DOHH2 (cell line): ENCODE data around the gene ZSCAN16.

ENCODE experiments used
- H3F3A ChIP-seq: fragments of 200-600 bp; sonication (generic), shearing (Covaris generic); 2 replicates; pipeline ENCODE4 v1.6.0; 2016; ENCODE audit warnings: antibody characterized with exemption, mild to moderate bottlenecking; ENCODE audit not compliant: control insufficient read depth, insufficient read depth
- H3K27ac ChIP-seq: fragments of 200-600 bp; sonication (generic); 2 replicates; pipeline ENCODE4 v1.5.1; 2014; ENCODE audit warnings: low read depth, mild to moderate bottlenecking, low read length, moderate library complexity
- H3K27me3 ChIP-seq: fragments of 200-600 bp; sonication (generic); 2 replicates; pipeline ENCODE4 v1.6.1; 2014; ENCODE audit warnings: mild to moderate bottlenecking, low read length, mixed read lengths; ENCODE audit not compliant: control insufficient read depth
- H3K36me3 ChIP-seq: fragments of 200-600 bp; sonication (generic); 2 replicates; pipeline ENCODE4 v1.6.1; 2014; ENCODE audit warnings: mild to moderate bottlenecking, low read length, moderate library complexity, mixed read lengths; ENCODE audit not compliant: control insufficient read depth
- H3K4me1 ChIP-seq: fragments of 200-600 bp; sonication (generic); 2 replicates; pipeline ENCODE4 v1.6.1; 2014; ENCODE audit warnings: mild to moderate bottlenecking, low read length, mixed read lengths; ENCODE audit not compliant: control insufficient read depth
- H3K4me2 ChIP-seq: fragments of 200-600 bp; sonication (generic); 2 replicates; pipeline ENCODE4 v1.6.0; 2014; ENCODE audit warnings: mild to moderate bottlenecking, low read length, moderate library complexity
- H3K4me3 ChIP-seq: fragments of 200-600 bp; sonication (generic); 2 replicates; pipeline ENCODE4 v1.5.1; 2014; ENCODE audit warnings: mild to moderate bottlenecking, low read length, mixed read lengths
- H3K79me2 ChIP-seq: fragments of 200-600 bp; sonication (generic); 2 replicates; pipeline ENCODE4 v1.6.1; 2014; ENCODE audit warnings: mild to moderate bottlenecking, low read length, mixed read lengths; ENCODE audit not compliant: control insufficient read depth
- H3K9me2 ChIP-seq: fragments of 200-600 bp; sonication (generic); replicated peaks from 2 replicates; pipeline ENCODE4 v1.6.1; 2014; ENCODE audit warnings: mild to moderate bottlenecking, low read length, mixed read lengths; ENCODE audit not compliant: control insufficient read depth
- H3K9me3 ChIP-seq: fragments of 200-600 bp; sonication (generic); 2 replicates; pipeline ENCODE4 v1.6.1; 2014; ENCODE audit warnings: antibody characterized with exemption, low read length, mixed read lengths; ENCODE audit not compliant: control insufficient read depth, insufficient read depth
- H4K20me1 ChIP-seq: fragments of 200-600 bp; sonication (generic); 2 replicates; pipeline ENCODE4 v1.6.0; 2014; ENCODE audit warnings: low read depth, mild to moderate bottlenecking, antibody characterized with exemption, low read length, moderate library complexity; ENCODE audit not compliant: control insufficient read depth, insufficient read depth
- CTCF ChIP-seq: fragments of 200-600 bp; sonication (generic); IDR thresholded peaks from one replicate; pipeline ENCODE4 v1.5.1; 2014; ENCODE audit warnings: antibody characterized with exemption, mild to moderate bottlenecking, low read depth, low read length; ENCODE audit not compliant: poor library complexity, severe bottlenecking
- EZH2phosphoT487 ChIP-seq: fragments of 200-600 bp; sonication (generic); IDR thresholded peaks from 2 replicates; pipeline ENCODE4 v1.6.1; 2017; ENCODE audit warnings: borderline replicate concordance, mild to moderate bottlenecking, antibody characterized with exemption, low read length, moderate library complexity, mixed read lengths

The ZSCAN16 gene

GRCh38 chr6:28167068-28167467 lies 42.7 kb downstream of the ZSCAN16 start:
- Histone ChIP-seq H3K27ac (no peak overlapping the region), H4K20me1 (no peaks in the 10 kb centered on the region), H3K79me2 (no peaks in the 10 kb centered on the region), H3K4me1 (no peaks in the 10 kb centered on the region), H3K9me3 (no peaks in the 10 kb centered on the region), H3F3A (no peaks in the 10 kb centered on the region), H3K36me3 (no peaks in the 10 kb centered on the region), H3K4me3 (no peak overlapping the region), H3K9me2 (no peaks in the 10 kb centered on the region), H3K4me2 (no peak overlapping the region), H3K27me3 (no peaks in the 10 kb centered on the region)
- TF ChIP-seq CTCF (no peak), EZH2phosphoT487 (no peak)

GRCh38 chr6:28167926-28168325 lies 43.5 kb downstream of the ZSCAN16 start:
- H3F3A ChIP-seq: no peaks in the 10 kb centered on the region
- H3K36me3 ChIP-seq: no peaks in the 10 kb centered on the region
- no peaks in the 10 kb centered on the region for H3K9me2 ChIP-seq
- no peaks in the 10 kb centered on the region for H3K79me2 ChIP-seq
- TF ChIP-seq CTCF: no peak
- no peak for TF ChIP-seq EZH2phosphoT487
- no peaks in the 10 kb centered on the region for H3K27me3 ChIP-seq
- no peaks in the 10 kb centered on the region for H4K20me1 ChIP-seq
- H3K27ac ChIP-seq: no peak overlapping the region
- H3K4me3 ChIP-seq: no peak overlapping the region
- H3K4me2 ChIP-seq: no peak overlapping the region
- no peaks in the 10 kb centered on the region for H3K4me1 ChIP-seq
- H3K9me3 ChIP-seq: no peaks in the 10 kb centered on the region

- Histone ChIP-seq H3K9me3 (no peaks in the 10 kb centered on the region), H3F3A (no peaks in the 10 kb centered on the region), H3K4me3 (no peak overlapping the region), H3K79me2 (no peaks in the 10 kb centered on the region), H3K27ac (no peak overlapping the region), H4K20me1 (no peaks in the 10 kb centered on the region), H3K4me2 (no peak overlapping the region), H3K27me3 (no peaks in the 10 kb centered on the region), H3K36me3 (no peaks in the 10 kb centered on the region), H3K9me2 (no peaks in the 10 kb centered on the region), H3K4me1 (peaks cover 4% of the 10 kb centered on the region; the same call in 1 of the 2 replicates)
- TF ChIP-seq CTCF: no peak
- TF ChIP-seq EZH2phosphoT487: no peak
Observed at GRCh38 chr6:28171271-28171670, 46.9 kb downstream of the ZSCAN16 start.

- Histone ChIP-seq H3K27ac (no peak overlapping the region), H3K79me2 (no peaks in the 10 kb centered on the region), H3K9me3 (no peaks in the 10 kb centered on the region), H3K27me3 (no peaks in the 10 kb centered on the region), H3F3A (no peaks in the 10 kb centered on the region), H4K20me1 (no peaks in the 10 kb centered on the region), H3K4me2 (no peak overlapping the region), H3K4me3 (no peak overlapping the region), H3K4me1 (peaks cover 4% of the 10 kb centered on the region; the same call in 1 of the 2 replicates), H3K9me2 (no peaks in the 10 kb centered on the region), H3K36me3 (no peaks in the 10 kb centered on the region)
- TF ChIP-seq CTCF (no peak), EZH2phosphoT487 (no peak)
Observed at GRCh38 chr6:28172006-28172405, 47.6 kb downstream of the ZSCAN16 start.
